ENCODE results near the gene NHSL1. TPM values are rescaled to one million over a fixed set of nuclear protein-coding genes. Genes with fewer than 3 reads are reported as not detected.
"Not testable (repeated sequence)": the region's sequence is repeated elsewhere in the genome, so short reads cannot be mapped to it uniquely, and the experiment has no call there.

The NHSL1 gene
- total RNA-seq, 2 experiments from 2014 or later = 0.64 to 1.1 TPM

DNA sequence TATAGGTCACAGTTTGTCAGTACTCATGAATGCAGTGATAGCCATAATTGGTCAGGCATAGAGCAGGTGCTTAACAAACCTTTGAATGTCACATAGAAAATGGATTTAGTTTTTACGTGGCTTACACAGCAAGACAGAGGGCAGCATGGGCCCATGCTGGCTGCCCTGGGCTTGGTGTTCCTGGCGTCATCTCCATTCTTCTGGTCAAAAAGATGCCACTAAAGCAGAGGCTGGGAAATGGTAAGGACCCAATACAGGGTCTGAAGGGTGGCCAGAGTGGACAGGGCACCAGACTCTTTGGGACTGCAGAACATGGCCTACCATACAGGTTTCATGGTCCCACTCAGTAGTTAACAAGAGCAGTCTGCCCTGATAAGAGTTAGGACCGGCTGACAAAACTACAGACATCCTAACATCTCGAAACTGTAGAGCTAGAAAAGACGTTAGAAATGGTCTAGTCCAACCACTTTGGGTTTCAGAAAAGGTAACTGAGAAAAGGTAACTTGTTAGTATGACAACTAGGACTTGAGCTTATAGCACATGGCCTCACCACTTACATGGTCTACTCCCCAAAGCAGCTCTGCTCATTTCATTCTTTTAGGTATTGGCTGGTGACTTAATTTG is 72.7 kb downstream of the NHSL1 start:
- peaks cover 2% of the 10 kb centered on the region for H3K27me3 Mint-ChIP-seq (ENCODE audit: low read depth)
- H3K4me1 Mint-ChIP-seq (ENCODE audit: low read depth) = peaks cover 7% of the 10 kb centered on the region
- H3K4me3 Mint-ChIP-seq = no peak overlapping the region
- no peak overlapping the region for H3K27ac Mint-ChIP-seq
- no peaks in the 10 kb centered on the region for H3K9me3 Mint-ChIP-seq
- DNase-seq = no peak
- H3K36me3 Mint-ChIP-seq (ENCODE audit: low read depth) = no peaks in the 10 kb centered on the region
- intact Hi-C loops (cut with micrococcal nuclease) = no loop called here
- CTCF ChIA-PET = interaction anchor here (0.5 to 7.1 kb wide), 9 partner anchors 13 to 628 kb away, joined by 3 to 55 read pairs (median 4); partner anchors contain the start of gene HEBP2

DNA sequence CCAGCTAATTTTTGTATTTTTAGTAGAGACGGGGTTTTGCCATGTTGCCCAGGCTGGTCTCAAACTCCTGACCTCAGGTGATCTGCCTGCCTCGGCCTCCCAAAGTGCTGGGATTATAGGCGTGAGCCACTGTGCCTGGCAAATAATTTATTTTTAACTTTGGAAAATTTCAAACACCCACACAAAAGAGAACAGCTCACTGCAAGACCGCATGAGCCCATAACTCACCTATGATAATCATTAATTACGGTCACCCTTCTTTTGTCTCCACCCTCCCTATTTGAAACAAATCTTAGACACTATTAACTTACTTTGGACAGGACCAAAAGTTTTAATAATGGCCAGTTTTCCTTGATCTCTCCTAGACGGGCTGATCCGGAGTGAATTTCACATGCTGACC is 74.0 kb downstream of the NHSL1 start:
- DNase-seq; H3K4me3 Mint-ChIP-seq; intact Hi-C loops (cut with micrococcal nuclease); H3K4me1 Mint-ChIP-seq (ENCODE audit: low read depth); H3K36me3 Mint-ChIP-seq (ENCODE audit: low read depth); H3K27ac Mint-ChIP-seq; H3K9me3 Mint-ChIP-seq; H3K27me3 Mint-ChIP-seq (ENCODE audit: low read depth): not testable (repeated sequence)
- CTCF ChIA-PET = interaction anchor here (2.7 to 7.1 kb wide), 2 partner anchors 84 to 93 kb away, joined by 17 to 55 read pairs; no protein-coding TSS in a partner anchor

DNA sequence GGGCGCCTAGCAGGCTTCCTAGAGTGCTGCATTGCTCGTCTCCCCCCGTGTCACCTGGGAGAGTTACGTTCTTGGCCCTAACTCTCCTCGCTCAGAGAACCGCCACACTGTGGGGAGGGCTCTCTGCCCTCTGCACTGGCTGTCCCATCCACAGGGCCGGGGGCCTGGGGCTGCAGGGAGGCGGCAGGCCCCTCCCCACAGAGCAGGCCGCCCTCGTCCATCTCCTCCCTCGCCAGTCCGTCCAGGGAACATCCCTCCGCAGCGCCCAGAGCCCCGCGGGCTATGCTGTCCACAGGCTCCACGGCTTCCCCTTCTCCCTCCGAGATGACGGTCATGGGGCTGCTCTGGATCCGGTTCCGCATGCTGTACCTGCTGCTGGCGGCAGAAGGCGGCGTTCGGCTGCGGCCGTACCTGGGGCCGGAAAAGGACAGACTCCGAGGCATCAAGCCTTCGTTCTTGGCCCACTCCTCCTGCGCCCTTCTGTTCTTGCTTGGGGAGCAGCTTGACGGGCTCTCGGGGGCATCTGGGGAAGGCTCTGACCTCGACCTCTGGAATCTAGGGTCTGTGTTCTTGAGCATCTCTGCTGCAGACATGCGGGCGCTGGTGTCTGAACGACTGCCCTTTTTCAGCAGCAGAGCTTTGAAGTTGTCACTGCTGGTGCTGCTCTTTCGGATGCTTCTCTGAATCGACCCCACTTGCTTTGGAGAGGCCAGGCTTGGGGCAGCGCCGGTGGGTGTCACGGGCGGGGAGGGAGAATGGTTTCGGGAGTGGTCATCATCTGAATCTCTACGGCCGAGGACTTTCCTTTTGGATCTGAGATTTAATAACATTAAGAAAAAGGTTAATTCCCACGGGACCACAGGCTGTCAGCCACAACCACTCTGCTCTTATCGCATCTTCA is 75.0 kb downstream of the NHSL1 start:
- intact Hi-C loops (cut with micrococcal nuclease) = no loop called here
- Mint-ChIP-seq H3K36me3 (ENCODE audit: low read depth) (peaks cover 2% of the 10 kb centered on the region), H3K27ac (no peak overlapping the region)

DNA sequence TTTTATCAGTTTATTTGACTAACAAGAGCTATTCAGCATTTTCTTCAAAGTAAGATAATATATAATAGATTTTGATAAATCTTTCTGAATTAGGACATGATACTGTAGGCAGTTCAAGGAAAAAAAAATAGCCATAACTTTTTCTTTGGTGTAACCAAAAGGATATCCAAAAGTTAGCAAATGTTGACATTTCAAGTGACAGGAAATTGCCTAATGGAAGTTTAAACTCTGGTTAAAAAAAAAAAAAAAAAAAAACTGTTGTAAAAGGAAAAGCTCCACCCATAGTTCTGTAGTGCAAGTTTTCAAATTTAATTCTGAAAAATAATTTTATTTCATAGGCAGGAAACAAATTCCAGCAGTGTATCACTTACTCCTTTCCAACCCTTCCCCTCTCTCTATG is 76.4 kb downstream of the NHSL1 start:
- Mint-ChIP-seq H3K4me3 (no peak overlapping the region), H3K36me3 (ENCODE audit: low read depth) (peaks cover 16% of the 10 kb centered on the region), H3K27ac (no peak overlapping the region), H3K27me3 (ENCODE audit: low read depth) (no peaks in the 10 kb centered on the region), H3K4me1 (ENCODE audit: low read depth) (peaks cover 17% of the 10 kb centered on the region), H3K9me3 (no peaks in the 10 kb centered on the region)
- intact Hi-C loops (cut with micrococcal nuclease) = no loop called here
- CTCF ChIA-PET = interaction anchor here (0.7 to 1.4 kb wide), 3 partner anchors 251 to 307 kb away, joined by 3 to 4 read pairs (median 3); no protein-coding TSS in a partner anchor
- DNase-seq = no peak

More for the DNA sequence above, 75.0 kb downstream of the NHSL1 start:
- CTCF ChIA-PET = interaction anchor here (0.6 to 7.1 kb wide), 2 partner anchors 87 to 94 kb away, joined by 4 to 55 read pairs; no protein-coding TSS in a partner anchor
- Mint-ChIP-seq H3K4me1 (ENCODE audit: low read depth) (peaks cover 7% of the 10 kb centered on the region), H3K4me3 (no peak overlapping the region), H3K9me3 (no peaks in the 10 kb centered on the region), H3K27me3 (ENCODE audit: low read depth) (no peaks in the 10 kb centered on the region)
- no peak for DNase-seq

DNA sequence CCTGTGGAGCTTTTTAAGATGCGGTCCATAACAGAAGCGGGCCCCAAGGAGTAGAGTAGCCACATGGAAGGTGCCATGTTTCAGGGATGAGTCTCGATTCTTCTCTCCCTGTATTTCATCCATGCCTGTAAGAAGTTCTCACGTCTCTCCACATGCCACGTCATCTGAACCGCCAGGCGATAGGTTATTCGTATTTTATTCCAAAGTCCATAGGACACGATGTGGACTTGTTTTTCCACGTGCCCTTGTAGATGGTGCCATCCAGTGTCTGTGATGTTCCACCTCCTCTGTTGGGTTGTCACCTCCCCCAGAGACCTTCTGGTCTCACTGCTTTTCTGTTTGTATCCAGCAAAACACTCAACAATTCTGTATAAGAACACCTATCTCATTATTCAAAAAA is 77.7 kb downstream of the NHSL1 start:
- peaks cover 20% of the 10 kb centered on the region for H3K36me3 Mint-ChIP-seq (ENCODE audit: low read depth)
- peaks cover 25% of the 10 kb centered on the region for H3K4me1 Mint-ChIP-seq (ENCODE audit: low read depth)
- CTCF ChIA-PET = interaction anchor here (1.4 kb wide), 1 partner anchor 304 kb away, joined by 3 read pairs; no protein-coding TSS in a partner anchor
- no peak for DNase-seq
- H3K9me3 Mint-ChIP-seq = no peaks in the 10 kb centered on the region
- intact Hi-C loops (cut with micrococcal nuclease) = no loop called here
- H3K27ac Mint-ChIP-seq = no peak overlapping the region
- no peak overlapping the region for H3K4me3 Mint-ChIP-seq
- no peaks in the 10 kb centered on the region for H3K27me3 Mint-ChIP-seq (ENCODE audit: low read depth)

DNA sequence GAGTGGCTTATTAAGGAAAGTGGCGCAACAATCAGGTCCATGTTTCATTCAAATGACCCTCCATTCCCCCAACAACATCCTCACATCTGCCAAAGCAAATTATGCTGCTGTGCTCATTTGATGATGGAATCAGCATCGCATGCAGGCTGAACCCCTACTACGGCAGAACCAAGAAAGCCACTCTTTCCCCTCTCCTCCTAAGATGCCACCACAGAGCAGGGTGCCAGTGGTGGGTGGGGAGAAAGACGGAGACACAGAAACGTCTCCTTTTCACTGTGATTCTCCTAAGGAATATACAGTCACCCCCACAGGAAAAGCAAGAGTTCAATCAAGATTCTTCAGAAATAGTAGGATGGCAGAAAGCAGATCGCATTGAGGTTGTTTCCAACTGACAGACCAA is 78.2 kb downstream of the NHSL1 start:
- Mint-ChIP-seq H3K4me3 (no peak overlapping the region), H3K4me1 (ENCODE audit: low read depth) (peaks cover 25% of the 10 kb centered on the region), H3K9me3 (no peaks in the 10 kb centered on the region), H3K36me3 (ENCODE audit: low read depth) (peaks cover 20% of the 10 kb centered on the region), H3K27ac (no peak overlapping the region), H3K27me3 (ENCODE audit: low read depth) (no peaks in the 10 kb centered on the region)
- CTCF ChIA-PET = no interaction called here
- no peak for DNase-seq
- intact Hi-C loops (cut with micrococcal nuclease) = no loop called here

DNA sequence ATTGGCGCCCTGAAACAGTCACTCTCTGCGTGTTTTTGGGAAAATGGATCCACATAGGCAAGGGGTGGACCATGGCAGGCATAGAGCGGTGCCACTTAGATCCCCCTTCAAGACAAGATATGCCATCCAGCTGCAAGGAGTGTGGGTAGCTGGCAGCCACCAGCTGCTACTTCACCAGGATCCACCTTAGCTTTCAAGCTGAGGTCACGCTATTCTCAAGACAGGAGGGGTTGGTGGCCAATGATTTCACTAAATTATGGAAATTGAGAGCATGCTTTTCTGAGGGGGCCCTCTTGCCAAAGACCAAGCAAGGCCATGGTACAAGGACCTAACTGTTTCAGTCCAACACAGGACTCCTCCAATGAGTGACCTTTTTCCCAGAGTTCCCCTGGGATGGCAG is 78.9 kb downstream of the NHSL1 start:
- H3K27ac Mint-ChIP-seq = no peak overlapping the region
- CTCF ChIA-PET = interaction anchor here (1.0 kb wide), 1 partner anchor 100 kb away, joined by 3 read pairs; no protein-coding TSS in a partner anchor
- H3K36me3 Mint-ChIP-seq (ENCODE audit: low read depth) = peaks cover 20% of the 10 kb centered on the region
- peaks cover 25% of the 10 kb centered on the region for H3K4me1 Mint-ChIP-seq (ENCODE audit: low read depth)
- no peaks in the 10 kb centered on the region for H3K27me3 Mint-ChIP-seq (ENCODE audit: low read depth)
- no peak for DNase-seq
- no peak overlapping the region for H3K4me3 Mint-ChIP-seq
- intact Hi-C loops (cut with micrococcal nuclease) = no loop called here
- H3K9me3 Mint-ChIP-seq = no peaks in the 10 kb centered on the region

DNA sequence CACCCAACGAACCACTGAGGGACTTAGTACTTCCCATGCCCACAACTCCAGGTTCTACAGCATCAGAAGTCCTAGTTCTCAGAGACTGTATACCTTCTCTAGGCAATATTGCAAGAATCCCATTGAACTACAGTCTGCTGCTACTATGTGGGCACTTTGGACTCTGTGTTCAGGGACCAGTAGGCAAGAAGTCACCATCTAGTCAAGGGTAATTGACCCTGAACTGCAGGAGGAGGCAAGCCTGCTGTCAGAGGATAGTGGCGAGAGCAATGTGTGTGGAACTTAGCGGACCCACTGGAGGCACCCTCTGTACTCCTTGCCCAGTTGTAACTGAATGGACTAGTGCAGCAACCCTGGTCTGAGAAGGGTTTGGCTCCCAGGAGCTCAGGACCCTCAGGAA is 79.5 kb downstream of the NHSL1 start:
- Mint-ChIP-seq H3K4me3 (no peak overlapping the region), H3K36me3 (ENCODE audit: low read depth) (peaks cover 24% of the 10 kb centered on the region), H3K27ac (no peak overlapping the region), H3K27me3 (ENCODE audit: low read depth) (no peaks in the 10 kb centered on the region), H3K4me1 (ENCODE audit: low read depth) (peaks cover 25% of the 10 kb centered on the region), H3K9me3 (no peaks in the 10 kb centered on the region)
- intact Hi-C loops (cut with micrococcal nuclease) = loop anchor here (10.0 kb wide), 2 partner anchors 455 to 545 kb away; no protein-coding TSS in a partner anchor
- no peak for DNase-seq
- CTCF ChIA-PET = interaction anchor here (0.6 to 1.0 kb wide), 2 partner anchors 43 to 100 kb away, joined by 3 read pairs; no protein-coding TSS in a partner anchor

DNA sequence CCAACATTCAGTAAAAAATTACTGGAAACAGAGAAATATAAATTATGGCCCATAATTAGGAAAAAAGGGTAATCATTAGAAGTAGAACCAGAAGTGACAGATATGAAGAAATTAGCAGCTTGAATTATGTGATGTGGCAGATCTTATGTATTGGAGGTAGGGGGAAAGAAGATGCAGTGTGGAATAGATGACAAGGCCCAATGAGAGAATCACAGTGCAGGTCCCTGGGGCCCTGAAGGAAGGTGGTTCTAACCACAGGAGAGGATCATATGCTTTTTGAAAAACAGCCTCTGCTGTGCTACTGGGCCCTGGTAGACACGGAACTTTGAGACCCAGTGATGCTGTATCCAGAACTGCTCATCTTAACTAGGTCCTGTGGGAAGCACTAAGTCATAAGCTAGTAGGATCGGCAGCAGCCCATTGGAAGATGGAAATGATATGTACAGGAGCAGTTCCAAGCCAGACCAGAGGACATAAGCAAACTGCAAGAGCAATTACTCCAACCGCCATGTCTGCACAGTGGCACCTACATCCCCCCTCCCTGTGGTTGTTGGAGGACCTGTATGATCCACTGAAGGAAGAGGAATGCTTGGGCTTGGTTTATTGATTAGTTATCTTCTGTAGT is 81.1 kb downstream of the NHSL1 start:
- intact Hi-C loops (cut with micrococcal nuclease) = loop anchor here (10.0 kb wide), 2 partner anchors 457 to 543 kb away; no protein-coding TSS in a partner anchor
- H3K27ac Mint-ChIP-seq = peak overlapping the region; percentile 79
- peaks cover 31% of the 10 kb centered on the region for H3K36me3 Mint-ChIP-seq (ENCODE audit: low read depth)
- no peaks in the 10 kb centered on the region for H3K9me3 Mint-ChIP-seq
- peaks cover 23% of the 10 kb centered on the region for H3K4me1 Mint-ChIP-seq (ENCODE audit: low read depth)
- no peak overlapping the region for H3K4me3 Mint-ChIP-seq
- no peaks in the 10 kb centered on the region for H3K27me3 Mint-ChIP-seq (ENCODE audit: low read depth)
- DNase-seq = peak; percentile 28
- CTCF ChIA-PET = interaction anchor here (0.5 to 1.2 kb wide), 4 partner anchors 15 to 607 kb away, joined by 4 read pairs; no protein-coding TSS in a partner anchor

DNA sequence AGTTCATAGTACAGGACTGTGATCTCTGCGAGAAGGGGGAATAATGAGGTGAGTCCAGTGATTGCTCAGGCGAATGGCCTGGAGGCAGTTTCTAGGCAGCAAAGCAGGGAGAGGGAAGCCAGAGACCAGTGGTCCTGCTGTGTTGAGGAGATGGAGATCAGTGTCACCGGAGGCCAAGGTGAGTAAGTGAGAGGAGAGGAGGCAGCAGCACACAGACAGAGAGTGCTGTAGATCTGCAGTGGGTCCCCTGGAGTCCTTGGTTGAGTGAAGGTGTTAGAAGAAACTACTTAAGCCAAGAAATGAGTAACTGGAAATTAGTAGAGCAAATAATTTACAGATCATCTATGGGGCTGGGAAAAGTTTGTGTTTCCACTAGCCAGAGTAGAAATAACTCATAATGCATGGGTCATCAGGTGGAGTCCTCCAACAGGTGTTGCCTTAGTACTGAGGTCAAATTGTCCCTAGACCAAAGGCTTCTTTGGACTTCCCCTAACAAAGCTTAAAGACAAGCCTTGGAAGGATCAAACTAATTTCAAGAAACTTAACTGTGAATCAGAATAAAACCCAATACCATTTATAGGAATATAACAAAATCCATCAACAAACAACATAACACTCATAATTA is 81.7 kb downstream of the NHSL1 start:
- peaks cover 20% of the 10 kb centered on the region for H3K4me1 Mint-ChIP-seq (ENCODE audit: low read depth)
- peak; percentile 46 for DNase-seq
- H3K27me3 Mint-ChIP-seq (ENCODE audit: low read depth) = no peaks in the 10 kb centered on the region
- no peak overlapping the region for H3K4me3 Mint-ChIP-seq
- intact Hi-C loops (cut with micrococcal nuclease) = loop anchor here (10.0 kb wide), 2 partner anchors 457 to 543 kb away; no protein-coding TSS in a partner anchor
- CTCF ChIA-PET = interaction anchor here (0.5 to 1.2 kb wide), 4 partner anchors 15 to 608 kb away, joined by 4 read pairs; no protein-coding TSS in a partner anchor
- H3K36me3 Mint-ChIP-seq (ENCODE audit: low read depth) = peaks cover 36% of the 10 kb centered on the region
- peak overlapping the region; percentile 79 for H3K27ac Mint-ChIP-seq
- H3K9me3 Mint-ChIP-seq = no peaks in the 10 kb centered on the region

DNA sequence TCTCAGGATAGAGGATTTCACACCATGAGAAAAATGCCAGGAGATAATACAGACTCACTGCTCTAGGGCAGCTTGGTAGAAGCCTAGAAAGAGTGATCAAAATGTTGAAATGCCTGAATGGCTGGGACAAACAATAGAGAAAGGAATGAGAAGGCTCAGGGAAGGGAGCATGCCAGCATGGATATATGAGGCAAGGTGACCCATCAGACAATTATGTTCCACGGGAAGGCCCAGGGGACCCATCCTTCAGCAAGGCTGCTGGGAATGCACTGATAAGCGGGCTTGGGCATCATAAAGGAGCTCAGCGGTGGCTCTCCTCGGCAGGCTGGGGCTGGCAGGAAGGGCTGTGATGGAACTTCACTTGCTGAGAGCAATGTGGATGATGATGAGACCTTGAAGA is 83.1 kb downstream of the NHSL1 start:
- H3K4me3 Mint-ChIP-seq = no peak overlapping the region

More for the DNA sequence above, 83.1 kb downstream of the NHSL1 start:
- DNase-seq = no peak
- H3K36me3 Mint-ChIP-seq (ENCODE audit: low read depth) = peaks cover 45% of the 10 kb centered on the region
- peaks cover 26% of the 10 kb centered on the region for H3K4me1 Mint-ChIP-seq (ENCODE audit: low read depth)
- no peak overlapping the region for H3K27ac Mint-ChIP-seq
- intact Hi-C loops (cut with micrococcal nuclease) = loop anchor here (10.0 kb wide), 2 partner anchors 459 to 541 kb away; no protein-coding TSS in a partner anchor
- H3K9me3 Mint-ChIP-seq = no peaks in the 10 kb centered on the region
- no peaks in the 10 kb centered on the region for H3K27me3 Mint-ChIP-seq (ENCODE audit: low read depth)
- CTCF ChIA-PET = interaction anchor here (1.0 kb wide), 1 partner anchor 105 kb away, joined by 3 read pairs; no protein-coding TSS in a partner anchor
